NCI-H524 (cell line): ENCODE measurements around the gene GBP4.
"Not testable (repeated sequence)": the region's sequence is repeated elsewhere in the genome, so short reads cannot be mapped to it uniquely, and the experiment has no call there.

Experiments used
- DNase-seq, 2 experiments: peaks; one replicate each; lab custom pipeline; 2025; lab: John Stamatoyannopoulos, UW

GBP4 gene, protein sequence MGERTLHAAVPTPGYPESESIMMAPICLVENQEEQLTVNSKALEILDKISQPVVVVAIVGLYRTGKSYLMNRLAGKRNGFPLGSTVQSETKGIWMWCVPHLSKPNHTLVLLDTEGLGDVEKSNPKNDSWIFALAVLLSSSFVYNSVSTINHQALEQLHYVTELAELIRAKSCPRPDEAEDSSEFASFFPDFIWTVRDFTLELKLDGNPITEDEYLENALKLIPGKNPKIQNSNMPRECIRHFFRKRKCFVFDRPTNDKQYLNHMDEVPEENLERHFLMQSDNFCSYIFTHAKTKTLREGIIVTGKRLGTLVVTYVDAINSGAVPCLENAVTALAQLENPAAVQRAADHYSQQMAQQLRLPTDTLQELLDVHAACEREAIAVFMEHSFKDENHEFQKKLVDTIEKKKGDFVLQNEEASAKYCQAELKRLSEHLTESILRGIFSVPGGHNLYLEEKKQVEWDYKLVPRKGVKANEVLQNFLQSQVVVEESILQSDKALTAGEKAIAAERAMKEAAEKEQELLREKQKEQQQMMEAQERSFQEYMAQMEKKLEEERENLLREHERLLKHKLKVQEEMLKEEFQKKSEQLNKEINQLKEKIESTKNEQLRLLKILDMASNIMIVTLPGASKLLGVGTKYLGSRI

DNA sequence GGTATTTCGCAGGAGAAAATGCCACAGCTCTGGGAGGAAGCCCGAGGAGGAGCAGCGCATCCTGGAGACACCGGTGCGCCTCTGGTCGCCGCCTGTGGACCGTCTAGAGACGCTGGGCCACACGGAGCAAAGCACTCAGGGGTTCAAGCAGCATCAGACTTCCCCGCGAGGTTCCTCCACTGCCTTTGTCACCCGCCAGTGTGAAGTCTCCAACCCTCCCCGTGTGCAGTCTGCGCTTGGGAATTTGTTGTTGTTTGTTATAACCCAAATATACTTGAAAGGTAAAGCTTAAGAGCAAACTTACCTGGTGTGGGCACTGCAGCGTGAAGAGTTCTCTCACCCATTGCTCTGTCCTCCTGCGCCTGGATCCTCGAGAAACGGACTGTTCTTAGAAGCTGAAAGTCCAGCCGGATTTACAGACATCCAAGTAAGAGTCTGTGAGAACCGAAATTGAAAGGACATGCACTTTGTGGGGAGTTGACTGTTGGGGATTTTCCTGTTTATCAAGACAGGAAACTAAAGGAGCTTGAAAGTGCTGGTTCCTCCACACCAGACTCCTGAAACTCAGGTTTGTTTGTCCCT lies at the start of gene GBP4:
Gene GBP4, minus strand, starts transcription at position 452 of the 582 bp plus-strand sequence. Its CDS starts 108 bp downstream, at position 344.
- DNase-seq, result no peak

DNA sequence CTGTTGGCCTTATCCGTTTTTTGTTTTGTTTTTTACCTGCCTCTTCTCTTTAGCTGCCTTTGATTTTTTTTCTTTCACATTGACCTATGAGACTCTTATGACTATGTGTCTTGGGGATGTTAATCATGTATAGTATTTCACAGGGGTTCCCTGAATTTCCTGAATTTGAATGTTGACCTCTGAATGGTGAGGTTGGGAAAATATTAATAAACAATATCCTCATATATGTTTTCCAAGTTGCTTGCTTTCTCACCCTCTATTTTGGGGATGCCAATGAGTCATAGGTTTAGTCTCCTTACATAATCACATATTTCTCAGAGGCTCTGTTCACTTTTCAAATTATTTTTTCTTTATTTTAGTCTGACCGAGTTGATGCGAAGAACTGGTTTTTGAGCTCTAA lies 44.3 kb upstream of the GBP4 start:
- DNase-seq, result no peak

DNA sequence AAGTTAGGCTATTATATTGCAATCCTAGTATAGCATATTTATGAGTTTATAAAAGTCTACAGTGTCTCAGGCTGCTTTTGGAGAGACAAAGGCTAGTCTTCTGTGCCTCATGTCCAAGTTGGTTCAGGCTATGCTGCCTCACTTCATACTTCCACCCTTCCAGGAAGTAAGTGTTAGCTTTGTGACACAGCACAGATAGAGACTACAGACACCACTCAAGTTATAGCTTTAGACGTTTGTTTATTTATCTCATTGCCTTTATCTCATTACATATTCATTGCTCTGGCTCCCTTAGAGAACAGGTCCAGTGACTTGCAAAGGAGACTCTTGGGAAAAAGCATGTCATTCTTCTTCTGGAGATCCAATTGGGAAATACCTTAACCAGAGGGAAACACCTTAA lies 22.6 kb upstream of the GBP4 start:
- DNase-seq, result no peak

DNA sequence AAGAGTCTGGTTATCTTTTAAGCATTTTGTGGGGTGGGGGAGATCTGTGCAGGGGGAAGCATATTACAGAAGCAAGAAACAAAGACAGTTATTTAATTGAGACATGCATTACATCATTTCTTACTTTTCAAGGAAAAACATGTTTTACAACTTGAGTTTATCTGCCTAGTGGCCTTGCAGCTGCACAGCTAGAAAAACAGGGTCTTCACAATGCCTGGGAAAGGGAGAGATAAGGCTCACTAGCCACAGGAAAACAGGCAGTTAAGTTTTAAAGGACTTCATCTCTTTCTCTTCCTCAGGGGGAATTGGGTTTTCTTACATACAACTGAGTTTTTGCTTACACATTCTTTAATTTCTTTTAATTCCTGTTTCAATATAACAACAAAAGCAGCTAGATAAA lies 21.1 kb upstream of the GBP4 start:
- DNase-seq, result not testable (repeated sequence)

DNA sequence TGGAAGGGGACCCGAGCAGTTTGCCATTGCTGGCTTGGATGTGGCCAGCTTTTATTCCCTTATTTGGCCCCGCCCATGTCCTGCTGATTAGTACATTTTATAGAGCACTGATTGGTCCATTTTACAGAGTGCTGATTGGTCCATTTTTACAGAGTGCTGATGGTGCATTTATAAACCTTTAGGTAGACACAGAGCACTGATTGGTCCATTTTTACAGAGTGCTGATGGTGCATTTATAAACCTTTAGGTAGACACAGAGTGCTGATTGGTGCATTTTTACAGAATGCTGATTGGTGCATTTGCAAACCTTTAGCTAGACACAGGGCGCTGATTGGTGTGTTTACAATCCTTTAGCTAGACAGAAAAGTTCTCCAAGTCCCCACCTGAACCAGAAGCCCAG lies 20.2 kb upstream of the GBP4 start:
- not testable (repeated sequence) for DNase-seq

DNA sequence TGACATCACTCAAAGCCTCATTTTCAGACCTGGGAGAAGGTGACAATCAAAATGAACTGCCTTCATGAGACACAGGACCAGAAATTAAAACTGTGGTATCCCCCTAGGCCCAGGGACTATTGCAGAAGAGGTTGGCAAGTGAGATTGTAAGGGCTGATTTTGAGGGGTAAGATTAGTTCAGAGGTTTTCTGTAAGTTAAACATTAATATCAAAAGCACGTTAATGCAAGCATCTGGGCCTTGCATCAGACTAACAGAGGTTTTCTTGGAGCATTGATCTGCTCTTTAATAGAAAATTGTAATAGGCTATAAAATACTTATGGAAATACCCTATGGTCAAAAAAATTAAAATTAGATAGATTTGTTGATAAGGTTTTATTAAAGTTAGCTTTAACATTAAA lies 14.6 kb upstream of the GBP4 start:
- DNase-seq, result no peak

DNA sequence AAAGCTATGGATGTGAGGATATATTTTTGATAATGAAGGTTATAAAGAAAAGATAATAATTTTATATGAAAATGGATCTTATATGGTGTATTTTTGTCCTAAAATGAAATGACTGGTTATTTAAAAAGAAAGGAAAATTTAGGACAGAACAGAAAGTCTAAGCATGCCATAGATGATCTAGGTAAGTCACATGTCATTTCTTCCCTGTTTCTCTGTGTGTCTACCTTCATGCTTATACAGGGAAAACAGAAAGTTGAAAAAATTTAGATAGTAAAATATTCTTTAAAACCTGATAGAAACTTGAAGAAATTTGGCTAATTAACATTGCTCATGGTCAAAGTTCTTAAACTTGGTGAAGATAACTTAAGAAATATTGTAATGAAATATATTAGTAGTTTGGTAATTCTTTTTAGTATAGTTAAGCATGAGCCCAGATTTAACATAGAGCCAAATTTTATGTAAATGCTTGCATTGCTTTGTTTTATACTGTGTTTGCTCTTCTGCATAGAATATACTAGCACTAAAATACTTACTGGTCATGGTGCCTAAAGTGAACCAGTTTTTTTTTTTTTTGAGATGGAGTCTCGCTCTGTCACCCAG lies 12.4 kb upstream of the GBP4 start:
- no peak for DNase-seq

DNA sequence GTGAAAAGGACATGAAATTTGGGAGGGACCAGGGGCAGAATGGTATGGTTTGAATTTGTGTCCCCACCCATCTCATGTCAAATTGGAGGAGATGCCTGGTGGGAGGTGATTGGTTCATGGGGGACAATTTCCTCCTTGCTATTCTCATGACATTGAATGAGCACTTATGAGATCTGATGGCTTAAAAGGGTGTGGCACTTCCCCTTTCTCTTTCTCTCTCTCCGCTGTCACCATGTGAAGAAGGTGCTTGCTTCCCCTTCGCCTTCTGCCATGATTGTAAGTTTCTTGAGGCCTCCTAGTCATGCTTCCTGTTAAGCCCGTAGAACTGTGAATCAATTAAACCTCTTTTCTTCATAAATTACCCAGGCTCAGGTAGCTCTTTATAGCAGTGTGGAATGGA lies 7.6 kb upstream of the GBP4 start:
- DNase-seq, result no peak

DNA sequence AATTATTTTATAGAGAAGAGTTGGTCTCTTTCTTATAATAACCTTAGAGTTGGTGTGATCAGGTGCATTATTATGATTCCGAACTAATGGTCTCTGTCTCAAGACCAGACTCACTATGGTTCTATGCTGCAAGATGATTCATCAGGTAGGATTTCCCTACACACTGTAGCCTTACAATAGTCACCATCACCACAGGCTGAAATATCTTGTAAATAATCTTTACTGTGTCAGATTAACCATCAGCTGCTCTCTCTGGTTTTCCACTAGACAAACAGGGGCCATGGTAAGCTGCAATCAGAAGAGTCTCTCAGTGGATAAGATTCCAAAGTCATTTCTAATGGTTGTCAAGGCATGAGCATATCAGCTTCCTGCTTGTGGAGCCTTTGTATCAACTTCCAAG lies 4.4 kb upstream of the GBP4 start:
- DNase-seq, result no peak

DNA sequence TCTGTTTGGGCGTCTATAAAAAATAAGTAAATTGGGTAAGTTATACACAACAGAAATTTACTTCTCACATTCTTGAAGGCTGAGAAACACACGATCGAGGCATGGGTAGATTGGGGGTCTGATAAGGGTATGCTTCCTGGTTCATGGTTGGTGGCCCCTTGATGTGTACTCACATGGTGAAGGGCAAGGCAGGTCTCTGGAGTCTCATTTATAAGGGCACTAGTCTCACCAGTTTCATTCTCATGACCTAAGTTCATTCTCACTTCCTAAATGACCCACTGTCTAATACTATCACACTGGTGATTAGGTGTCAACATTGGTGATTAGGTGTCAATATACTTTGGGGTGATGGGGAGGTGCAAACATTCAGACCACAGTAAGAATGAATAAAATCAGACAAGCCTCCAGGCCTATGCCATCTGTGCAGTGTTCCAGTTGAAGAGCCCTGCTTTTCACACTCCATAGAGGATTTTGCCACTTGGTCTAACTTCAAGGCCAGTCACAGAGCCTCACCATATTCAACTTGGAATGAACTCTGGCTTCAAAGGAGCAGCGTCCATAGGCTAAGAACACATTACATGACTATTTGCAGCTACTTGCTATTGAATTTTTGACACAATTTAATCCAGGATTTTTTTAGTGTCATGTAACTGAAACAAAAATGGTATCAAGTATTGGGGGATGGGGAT lies 2.5 kb upstream of the GBP4 start:
- DNase-seq, result no peak

DNA sequence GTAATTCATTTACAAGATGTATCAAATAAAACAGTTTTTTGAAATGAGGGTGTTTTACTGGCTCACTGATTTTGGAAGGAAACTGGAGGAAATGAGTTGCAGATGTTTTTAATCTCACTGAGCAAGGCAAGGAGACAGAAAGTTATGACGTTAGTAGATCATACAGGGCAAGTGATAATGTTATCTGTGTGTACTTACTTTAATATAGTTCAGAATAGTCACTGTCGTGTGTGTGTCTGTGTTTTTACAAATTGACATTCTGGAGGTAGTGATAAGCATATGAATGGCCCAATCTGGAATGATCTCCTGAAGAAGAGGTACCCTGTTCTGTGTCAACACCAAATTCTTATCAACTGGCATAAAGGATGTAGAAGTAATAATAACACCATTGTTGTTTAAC lies 1.9 kb upstream of the GBP4 start:
- no peak for DNase-seq

DNA sequence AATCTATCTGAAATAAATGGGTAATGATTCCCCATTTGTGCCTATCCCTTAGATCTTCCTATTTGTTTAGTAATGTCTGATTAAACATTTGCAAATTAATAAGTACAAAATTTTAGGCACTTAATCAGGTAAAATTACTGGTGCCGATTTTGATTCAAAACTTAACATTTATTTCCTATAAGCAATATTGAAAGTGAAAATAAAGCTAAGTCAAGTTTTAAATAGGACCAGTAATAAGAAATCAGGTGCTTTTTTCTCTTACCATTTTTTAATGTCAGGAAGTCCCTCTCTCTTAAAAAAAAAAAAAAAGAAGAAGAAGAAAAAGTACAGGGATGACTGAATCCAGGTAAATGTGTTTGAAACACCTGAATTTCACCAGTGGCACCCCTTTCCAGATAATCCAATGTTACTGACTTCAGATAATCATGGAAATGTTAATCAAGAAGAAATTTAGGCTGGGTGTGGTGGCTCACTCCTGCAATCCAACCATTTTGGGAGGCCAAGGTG lies 836 bp upstream of the GBP4 start:
- no peak for DNase-seq

DNA sequence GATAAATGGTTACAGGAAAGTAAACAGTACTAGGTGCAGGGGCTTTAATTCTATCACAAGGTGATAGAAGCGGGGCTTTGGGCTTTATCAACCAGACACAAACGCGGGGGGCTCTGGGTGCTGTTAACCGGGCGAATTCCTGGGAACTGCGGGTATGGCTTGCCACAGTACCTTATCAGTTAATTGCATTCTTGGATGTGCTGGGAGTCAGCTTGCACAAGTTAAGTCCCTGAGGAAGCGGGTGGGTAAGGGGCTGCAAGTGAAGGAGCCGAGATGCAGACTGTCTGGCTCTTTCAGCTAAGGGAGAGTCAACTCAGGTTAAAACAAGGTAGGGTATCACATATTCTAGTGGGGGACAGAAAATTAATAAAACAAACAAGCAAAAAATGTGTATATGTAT lies 661 bp downstream of the GBP4 start:
- DNase-seq, result no peak

DNA sequence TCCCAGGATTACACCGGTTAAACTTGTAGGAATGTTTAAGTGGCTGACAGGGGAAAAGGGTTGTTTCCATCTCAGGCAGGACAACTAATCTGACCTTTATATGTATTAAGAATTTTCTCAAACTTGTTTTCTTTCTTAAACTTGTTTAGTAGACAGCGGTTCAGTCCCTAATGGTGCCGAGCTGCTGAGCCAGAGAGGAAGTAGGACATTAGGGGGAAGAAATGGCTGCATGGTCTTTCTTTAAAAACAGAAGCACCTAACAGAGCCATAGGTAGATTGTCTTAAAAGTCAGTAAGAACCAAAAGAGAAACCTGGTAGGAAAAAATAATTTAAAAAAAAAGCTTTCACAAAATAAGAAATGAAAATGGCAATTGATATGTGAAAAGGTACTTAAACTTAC lies 3.3 kb downstream of the GBP4 start:
- DNase-seq, result no peak

DNA sequence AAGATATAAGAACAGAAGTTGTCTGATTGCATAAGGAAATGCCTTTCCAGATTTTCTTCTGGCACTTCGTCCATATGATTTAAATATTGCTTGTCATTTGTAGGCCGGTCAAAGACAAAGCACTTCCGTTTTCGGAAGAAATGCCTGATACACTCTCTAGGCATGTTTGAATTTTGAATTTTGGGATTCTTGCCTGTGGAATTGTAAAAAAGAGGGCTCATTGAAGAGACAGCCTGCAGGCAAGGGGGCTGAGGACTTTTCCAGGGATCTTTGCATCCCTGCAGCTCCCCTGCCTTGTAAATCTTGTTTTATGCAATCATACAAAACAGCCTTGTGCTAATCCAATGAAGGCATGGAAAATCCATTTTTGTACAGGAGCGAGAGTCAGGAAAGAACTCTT lies 7.4 kb downstream of the GBP4 start:
- no peak for DNase-seq

DNA sequence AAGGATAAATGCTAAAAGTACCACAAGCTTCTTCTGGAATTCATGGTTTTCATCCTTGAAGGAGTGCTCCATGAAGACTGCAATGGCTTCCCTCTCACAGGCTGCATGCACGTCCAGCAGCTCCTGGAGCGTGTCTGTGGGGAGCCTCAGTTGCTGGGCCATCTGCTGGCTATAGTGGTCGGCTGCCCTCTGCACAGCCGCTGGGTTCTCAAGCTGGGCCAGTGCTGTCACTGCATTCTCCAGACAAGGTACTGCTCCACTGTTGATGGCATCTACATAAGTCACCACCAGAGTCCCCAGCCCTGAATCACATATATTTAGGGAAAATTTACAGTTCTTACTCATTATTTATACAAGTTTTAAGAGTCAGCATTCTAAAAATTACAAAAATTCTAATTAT lies 8.7 kb downstream of the GBP4 start:
- no peak for DNase-seq

DNA sequence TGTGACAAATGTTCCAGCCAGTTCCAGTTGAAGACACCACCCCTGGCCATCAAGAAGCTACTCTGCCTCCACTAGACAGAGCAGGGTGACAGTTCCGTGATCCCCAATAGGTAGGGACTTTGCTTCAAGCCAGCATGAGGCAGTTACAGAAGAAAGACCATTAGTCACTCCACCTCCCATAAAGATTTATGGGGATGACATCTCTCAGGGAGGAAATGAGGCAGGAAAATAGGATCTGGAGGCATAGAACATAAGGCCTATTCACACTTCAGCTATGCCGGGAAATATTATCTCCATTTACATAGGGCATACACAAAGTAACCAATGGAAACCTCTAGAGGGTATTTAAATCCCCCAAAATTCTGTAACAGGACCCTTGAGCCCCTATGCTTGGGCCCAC lies 19.4 kb downstream of the GBP4 start:
- DNase-seq, result no peak

DNA sequence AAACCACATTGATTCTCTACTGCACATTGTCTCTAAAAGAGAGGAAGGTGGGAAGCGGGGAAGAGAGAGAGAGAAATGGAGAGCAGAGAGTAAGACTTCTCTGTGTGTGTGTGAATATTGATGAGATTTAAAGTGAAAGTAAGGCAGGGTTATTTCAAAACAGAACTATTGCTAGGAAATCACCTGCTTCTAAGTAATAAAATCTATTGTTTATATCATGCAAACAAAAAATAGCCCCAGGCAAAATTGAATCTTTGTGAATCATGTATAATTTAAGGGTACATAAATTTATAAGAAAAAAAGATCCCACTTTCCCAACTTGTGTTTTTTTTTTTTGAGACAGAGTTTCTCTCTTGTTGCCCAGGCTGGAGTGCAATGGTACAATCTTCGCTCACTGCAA lies 21.8 kb downstream of the GBP4 start:
- DNase-seq, result no peak

DNA sequence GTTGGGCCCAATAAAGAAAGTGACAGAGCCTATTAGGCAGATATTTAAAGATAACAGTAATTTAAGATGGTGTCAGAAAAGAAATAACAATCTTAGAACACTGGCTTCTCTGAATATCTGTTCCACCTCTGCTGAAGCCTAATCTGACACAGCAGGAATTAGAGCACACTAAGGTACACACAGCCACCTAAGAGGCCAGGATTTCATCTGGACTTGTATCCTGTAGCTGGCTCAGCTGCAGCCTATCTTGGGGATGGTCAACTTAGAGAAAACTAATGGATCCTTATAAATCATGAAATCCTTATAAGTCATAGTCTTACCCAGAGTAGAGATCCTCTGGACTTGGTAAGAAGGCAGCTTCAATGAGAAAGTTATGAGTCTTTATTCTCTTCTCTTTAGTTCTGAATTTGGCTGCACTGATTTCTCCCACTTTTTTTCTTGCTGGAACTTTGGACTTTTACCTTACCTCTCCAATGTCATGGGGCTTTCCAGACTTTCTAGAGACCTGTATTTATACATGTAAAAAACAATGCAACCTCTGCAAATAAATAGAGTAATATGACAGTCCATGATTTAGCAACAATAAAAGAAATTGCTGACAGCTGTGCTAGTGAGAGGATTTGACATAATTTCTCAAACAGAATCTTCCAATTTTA lies 23.0 kb downstream of the GBP4 start, which contains the start of gene GBP7:
Gene GBP7, minus strand, starts transcription at position 403 of the 656 bp plus-strand sequence. CDS start 4,068 bp downstream, outside the sequence.
- DNase-seq, result no peak

DNA sequence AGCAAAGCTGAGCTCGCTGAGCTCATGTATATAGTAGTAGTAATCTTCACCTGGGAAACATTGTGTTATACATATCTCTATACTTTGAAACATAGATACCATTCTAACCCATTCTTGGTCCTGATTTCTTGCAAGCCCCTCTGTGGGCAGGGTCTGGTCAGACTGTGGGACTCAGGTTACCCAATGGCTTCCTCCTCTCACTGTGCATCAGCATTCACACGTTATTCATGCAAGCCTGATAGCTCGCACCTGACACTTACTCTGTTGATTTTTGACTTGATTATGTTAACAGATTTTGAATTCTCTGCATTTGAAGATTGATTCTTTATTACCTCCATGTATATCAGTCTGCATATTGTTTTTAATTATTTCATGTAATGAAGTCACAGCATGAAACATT lies 24.3 kb downstream of the GBP4 start:
- DNase-seq, result no peak

DNA sequence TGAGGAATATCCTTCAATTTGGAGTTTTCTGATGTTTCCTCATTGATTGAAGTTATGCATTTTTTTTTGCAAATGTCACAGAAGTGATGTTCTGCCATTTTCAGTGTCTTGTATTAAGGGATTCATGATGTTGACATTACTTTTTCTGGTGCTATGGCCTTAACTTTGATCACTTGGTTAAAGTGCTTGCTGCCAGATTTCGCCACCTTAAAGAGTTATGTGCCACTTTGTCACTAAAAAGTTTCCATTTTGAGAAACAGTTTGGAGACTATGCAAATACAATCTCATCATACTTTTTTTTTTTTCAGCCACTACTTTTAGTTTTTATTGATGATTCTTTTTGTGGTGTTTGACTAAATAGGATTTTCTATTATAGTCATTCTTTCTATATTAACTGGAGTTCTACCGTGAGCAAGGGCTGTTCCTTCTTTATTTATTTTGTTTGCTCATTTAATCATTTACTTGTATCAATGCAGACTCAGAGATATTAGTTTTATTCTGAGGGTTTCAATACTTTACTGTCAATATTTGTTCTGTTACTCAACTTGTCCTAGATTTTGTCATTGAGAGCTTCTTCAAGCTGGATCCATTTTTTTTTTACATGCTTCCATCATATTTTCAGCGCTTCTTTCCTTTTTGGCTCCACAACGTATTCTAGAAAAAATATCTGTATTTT lies 26.1 kb downstream of the GBP4 start:
- no peak for DNase-seq
